ENCODE measurements around the gene CCDC57.

Gene CCDC57

DNA sequence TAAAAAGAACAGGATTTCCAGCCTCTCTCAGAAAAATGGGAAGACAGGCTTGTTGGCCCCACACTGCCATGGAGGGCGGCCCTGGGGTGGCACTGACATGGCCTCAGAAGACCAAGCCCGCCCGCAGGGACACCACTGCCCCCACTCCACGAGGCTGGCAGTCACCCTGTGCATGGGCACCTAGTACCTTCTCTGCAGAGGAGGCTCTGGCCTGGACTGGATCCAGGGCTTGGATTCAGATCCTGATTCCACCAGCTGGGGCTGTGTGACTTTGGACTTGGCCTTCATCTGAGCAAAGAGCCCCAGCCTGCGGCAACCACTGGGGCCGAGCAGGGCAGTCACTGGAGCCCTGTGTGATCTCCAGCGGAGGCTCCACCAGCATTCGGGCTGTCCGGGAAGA, 97.8 kb downstream of the CCDC57 start:
- H3K4me3 ChIP-seq (ENCODE audit: low read depth, low read length), result no peak overlapping the region
- TF ChIP-seq, protein P1, sequence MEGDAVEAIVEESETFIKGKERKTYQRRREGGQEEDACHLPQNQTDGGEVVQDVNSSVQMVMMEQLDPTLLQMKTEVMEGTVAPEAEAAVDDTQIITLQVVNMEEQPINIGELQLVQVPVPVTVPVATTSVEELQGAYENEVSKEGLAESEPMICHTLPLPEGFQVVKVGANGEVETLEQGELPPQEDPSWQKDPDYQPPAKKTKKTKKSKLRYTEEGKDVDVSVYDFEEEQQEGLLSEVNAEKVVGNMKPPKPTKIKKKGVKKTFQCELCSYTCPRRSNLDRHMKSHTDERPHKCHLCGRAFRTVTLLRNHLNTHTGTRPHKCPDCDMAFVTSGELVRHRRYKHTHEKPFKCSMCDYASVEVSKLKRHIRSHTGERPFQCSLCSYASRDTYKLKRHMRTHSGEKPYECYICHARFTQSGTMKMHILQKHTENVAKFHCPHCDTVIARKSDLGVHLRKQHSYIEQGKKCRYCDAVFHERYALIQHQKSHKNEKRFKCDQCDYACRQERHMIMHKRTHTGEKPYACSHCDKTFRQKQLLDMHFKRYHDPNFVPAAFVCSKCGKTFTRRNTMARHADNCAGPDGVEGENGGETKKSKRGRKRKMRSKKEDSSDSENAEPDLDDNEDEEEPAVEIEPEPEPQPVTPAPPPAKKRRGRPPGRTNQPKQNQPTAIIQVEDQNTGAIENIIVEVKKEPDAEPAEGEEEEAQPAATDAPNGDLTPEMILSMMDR (IDR thresholded peaks at IDR 0.05; ENCODE audit: low read depth, low read length), result no peak

DNA sequence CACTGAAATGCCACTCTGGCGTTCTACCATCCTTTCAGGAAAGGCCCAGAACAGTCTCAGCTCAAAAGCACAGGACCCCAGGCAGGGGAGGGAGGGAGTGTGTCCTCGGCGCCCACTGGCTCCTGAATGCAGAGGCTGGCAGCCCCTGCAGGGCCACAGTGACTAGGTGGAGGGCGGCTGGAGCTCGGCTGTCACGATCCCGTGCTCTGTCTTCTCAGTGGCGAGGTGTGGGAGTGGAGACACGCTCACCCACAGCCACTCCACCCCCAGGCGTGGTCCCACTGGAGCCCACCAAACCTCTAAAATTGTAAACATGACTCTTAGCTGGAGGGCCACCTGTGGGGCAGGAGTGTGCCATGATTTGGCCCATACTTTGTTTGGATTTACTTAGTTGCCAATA, 98.2 kb downstream of the CCDC57 start:
- TF ChIP-seq, protein P1 (IDR thresholded peaks at IDR 0.05; ENCODE audit: low read depth, low read length), result no peak
- H3K4me3 ChIP-seq (ENCODE audit: low read depth, low read length), result no peak overlapping the region

DNA sequence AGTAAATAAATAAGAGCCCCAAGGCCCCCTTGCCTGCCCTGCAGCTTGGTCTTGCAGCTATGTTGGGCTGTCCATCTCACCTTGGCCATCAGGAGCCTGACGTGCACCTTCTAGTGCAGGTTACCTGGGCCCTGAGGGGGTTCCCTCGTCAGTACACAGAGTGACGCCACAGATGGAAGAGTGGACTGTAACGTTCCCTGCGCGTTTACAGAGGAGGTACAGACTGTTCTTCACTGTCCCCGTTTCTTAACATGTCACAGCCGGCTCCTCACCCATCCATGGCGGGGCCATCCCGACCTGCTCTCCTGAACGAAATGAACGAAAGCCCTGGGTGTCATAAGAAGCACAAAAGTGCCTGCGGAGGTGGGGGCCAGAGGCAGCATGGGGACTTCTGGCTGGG, 98.7 kb downstream of the CCDC57 start:
- TF ChIP-seq, protein P1 (IDR thresholded peaks at IDR 0.05; ENCODE audit: low read depth, low read length), result no peak
- H3K4me3 ChIP-seq (ENCODE audit: low read depth, low read length), result no peak overlapping the region

DNA sequence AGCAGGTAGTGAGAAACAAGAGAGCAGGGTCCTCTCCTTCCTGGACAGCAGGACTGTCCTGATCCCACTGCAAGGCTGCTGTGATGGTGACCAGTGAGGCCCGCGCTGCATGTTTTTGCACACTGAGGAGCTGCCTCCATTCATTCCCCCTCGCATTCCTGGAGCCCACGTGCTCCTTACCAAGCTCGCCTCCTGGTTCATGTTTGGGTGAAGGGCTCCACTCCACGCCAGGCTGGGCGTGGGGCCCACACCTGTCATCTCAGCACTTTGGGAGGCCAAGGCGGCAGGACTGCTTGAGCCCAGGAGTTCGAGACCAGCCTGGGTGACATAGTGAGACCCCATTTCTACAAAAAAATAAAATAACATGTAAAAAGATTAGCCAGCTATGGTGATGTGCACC, 99.2 kb downstream of the CCDC57 start:
- TF ChIP-seq, protein P1 (IDR thresholded peaks at IDR 0.05; ENCODE audit: low read depth, low read length), result no peak
- no peak overlapping the region for H3K4me3 ChIP-seq (ENCODE audit: low read depth, low read length)

DNA sequence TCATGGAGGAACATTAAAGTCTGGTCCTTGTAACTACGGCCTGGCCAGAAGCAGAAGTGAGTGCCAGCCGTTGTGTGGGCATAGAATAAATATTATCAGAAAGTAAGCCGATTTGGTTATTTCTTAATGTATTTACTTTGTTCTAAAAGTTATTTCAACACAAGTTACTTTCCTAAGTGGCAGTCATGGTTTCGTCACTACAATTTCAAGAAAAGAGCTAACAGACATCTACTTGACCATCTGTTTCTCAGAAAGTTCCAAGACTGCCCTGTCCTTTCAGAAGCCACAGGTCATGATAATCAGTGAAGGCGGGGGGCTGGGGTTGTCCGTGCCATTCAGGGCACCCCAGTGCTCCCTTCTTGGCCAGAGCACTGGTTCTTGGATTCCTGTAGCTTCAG, 99.7 kb downstream of the CCDC57 start:
- H3K4me3 ChIP-seq (ENCODE audit: low read depth, low read length), result no peak overlapping the region
- TF ChIP-seq, protein P1 (IDR thresholded peaks at IDR 0.05; ENCODE audit: low read depth, low read length), result no peak

DNA sequence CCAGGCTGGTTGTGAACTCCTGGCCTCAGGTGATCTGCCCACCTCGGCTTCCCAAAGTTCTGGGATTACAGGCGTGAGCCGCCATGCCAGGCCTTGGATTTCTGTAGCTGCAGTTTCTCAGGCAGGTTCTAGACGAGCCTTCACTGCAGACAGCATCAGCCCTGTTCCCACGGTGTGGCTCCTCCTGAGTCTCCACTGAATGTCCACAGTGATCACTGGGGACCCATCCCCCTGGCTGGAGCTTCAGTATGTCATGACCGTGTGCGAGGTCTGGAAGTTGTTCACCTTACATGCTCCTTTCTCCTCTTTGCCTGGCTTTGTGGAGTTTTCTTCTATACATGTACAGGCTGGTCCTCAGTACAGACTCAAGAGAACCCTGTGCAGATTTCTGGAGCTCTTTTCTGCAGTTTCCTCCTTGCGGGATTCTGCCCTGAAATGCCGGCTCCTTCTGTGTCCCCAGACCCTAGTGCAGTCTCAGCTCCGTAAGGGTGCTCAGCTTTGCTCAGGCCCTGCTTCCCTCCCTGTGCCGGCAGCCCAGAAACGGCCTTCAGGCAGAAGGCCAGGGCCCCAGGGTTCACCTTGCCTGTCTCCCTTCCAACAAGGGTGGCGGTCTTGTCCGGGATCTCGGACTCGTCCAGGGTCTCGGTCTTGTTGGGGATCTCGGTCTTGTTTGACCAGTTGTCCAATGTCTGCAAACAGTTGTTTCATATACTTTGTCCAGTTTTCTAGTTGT, 100.3 kb downstream of the CCDC57 start:
- no peak overlapping the region for H3K4me3 ChIP-seq (ENCODE audit: low read depth, low read length)
- TF ChIP-seq, protein P1 (IDR thresholded peaks at IDR 0.05; ENCODE audit: low read depth, low read length), result no peak

DNA sequence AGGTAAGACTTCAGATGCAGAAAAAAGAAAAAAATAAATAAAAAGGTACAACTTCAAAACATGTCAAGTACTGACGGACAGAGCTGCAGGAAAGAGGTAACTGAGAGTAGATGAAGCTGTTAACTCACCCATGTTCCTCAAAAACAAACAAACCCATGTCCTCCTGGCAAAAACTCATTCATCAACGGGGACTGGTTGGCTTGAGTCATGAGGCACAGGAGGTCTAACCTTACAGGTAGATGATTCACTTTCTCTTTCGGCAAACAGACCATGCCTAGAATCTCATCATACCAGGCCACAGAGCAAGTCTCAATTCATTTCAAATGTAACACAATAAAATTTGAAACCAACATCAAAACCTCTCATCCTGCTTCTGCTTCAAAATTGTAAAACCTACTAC, 102.3 kb downstream of the CCDC57 start:
- no peak overlapping the region for H3K4me3 ChIP-seq (ENCODE audit: low read depth, low read length)
- TF ChIP-seq, protein P1 (IDR thresholded peaks at IDR 0.05; ENCODE audit: low read depth, low read length), result no peak

Data from WI38 (cell line).